GM23338 (cell line): ENCODE data around the gene KISS1R.

ENCODE experiments used
- CREB1 ChIP-seq: fragments of 250-450 bp; sonication (Bioruptor Pico); IDR thresholded peaks from 2 replicates; pipeline ENCODE4 v1.5.0; 2020; ENCODE audit warnings: low read depth, mild to moderate bottlenecking, moderate library complexity
- CTCF ChIP-seq, 2 experiments: fragments of 200-600 bp in 1 of 2; sonication (generic) in 1 of 2; conservative IDR thresholded peaks; 2 replicates each; pipeline versions ENCODE4 v1.5.1 to v1.6.1; 2016 to 2017; ENCODE audit warnings: antibody characterized with exemption in 2 of 2, low read depth in 2 of 2, mild to moderate bottlenecking in 2 of 2, moderate library complexity in 1 of 2
- ETS1 ChIP-seq: IDR thresholded peaks from 2 replicates; pipeline ENCODE4 v1.6.1; 2016; ENCODE audit warnings: antibody characterized with exemption
- EZH2 ChIP-seq: fragments of 200-600 bp; sonication (generic); IDR thresholded peaks from one replicate; pipeline ENCODE4 v1.8.0; 2017; ENCODE audit warnings: antibody characterized with exemption, mild to moderate bottlenecking, low read depth; ENCODE audit not compliant: unreplicated experiment
- EZH2phosphoT487 ChIP-seq: fragments of 200-600 bp; sonication (generic); IDR thresholded peaks from one replicate; pipeline ENCODE4 v1.8.1; 2018; ENCODE audit warnings: antibody characterized with exemption; ENCODE audit not compliant: unreplicated experiment
- JUNB ChIP-seq: IDR thresholded peaks from one replicate; pipeline ENCODE4 v1.6.1; 2016; ENCODE audit warnings: antibody characterized with exemption; ENCODE audit not compliant: unreplicated experiment
- POLR2AphosphoS5 ChIP-seq: IDR thresholded peaks from 2 replicates; pipeline ENCODE4 v1.6.1; 2016; ENCODE audit warnings: antibody characterized with exemption, low read depth
- REST ChIP-seq: IDR thresholded peaks from one replicate; pipeline ENCODE4 v1.6.1; 2018; ENCODE audit warnings: antibody characterized with exemption; ENCODE audit not compliant: unreplicated experiment
- ZNF114 ChIP-seq: fragments of 250-450 bp; sonication (Bioruptor Pico); IDR thresholded peaks from 2 replicates; pipeline ENCODE4 v1.5.0; 2020; ENCODE audit warnings: mild to moderate bottlenecking, moderate library complexity
- ZNF331 ChIP-seq: fragments of 250-450 bp; sonication (Bioruptor Pico); IDR thresholded peaks from 2 replicates; pipeline ENCODE4 v1.5.0; 2020; ENCODE audit warnings: low read depth, mild to moderate bottlenecking, moderate library complexity
- ZNF462 ChIP-seq: fragments of 250-450 bp; sonication (Bioruptor Pico); IDR thresholded peaks from 2 replicates; pipeline ENCODE4 v1.5.0; 2020; ENCODE audit warnings: mild to moderate bottlenecking, moderate library complexity

- no peak for TF ChIP-seq CTCF (conservative IDR thresholded peaks at IDR 0.05; ENCODE audit: low read depth in 2 of 2)
- TF ChIP-seq POLR2AphosphoS5, result no peak
- TF ChIP-seq EZH2, result no peak
- TF ChIP-seq REST, result no peak
- no peak for TF ChIP-seq EZH2phosphoT487
- no peak for TF ChIP-seq CREB1 (CRISPR knock-in tag)
- no peak for TF ChIP-seq JUNB
- no peak for TF ChIP-seq ZNF462
- no peak for TF ChIP-seq ZNF331 (CRISPR knock-in tag)
- TF ChIP-seq ETS1, result no peak
- no peak for TF ChIP-seq ZNF114
Observed at GRCh38 chr19:947707-948539, 30.8 kb downstream of the KISS1R start.
